GM21786 (cell line): ENCODE measurements around the gene PSKH1.

ENCODE experiments used
- ATAC-seq: cut with Tn5 transposase; IDR thresholded peaks from one replicate; pipeline ENCODE4 v1.9.1; 2021; ENCODE audit not compliant: unreplicated experiment

Gene PSKH1

DNA sequence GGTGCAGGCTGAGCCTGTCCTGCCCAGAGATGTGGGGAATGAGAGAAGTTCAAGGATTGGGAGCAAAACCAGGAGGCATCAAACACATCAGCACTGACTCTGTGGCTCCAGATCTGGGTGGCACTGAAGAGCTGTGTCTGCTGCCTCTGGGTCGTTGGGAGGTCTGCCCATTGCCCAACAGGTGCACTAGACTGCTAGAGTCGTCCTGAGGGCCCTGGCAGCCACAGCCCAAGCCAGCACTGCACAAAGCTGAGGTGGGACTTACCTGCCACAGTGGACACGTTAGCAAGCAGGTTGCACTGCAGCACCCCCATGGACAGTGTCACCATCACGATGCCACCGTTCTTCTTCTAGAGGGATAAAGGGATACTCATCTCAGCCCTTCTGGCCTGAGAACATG lies 84.0 kb downstream of the PSKH1 start:
- no peak for ATAC-seq

GRCh38 chr16:67977469-67978227 lies 84.6 kb downstream of the PSKH1 start:
- ATAC-seq, result no peak
